Anterior cingulate cortex (tissue), 58 donors: ENCODE measurements around the gene SLC25A1.
"Not testable (repeated sequence)": the region's sequence is repeated elsewhere in the genome, so short reads cannot be mapped to it uniquely, and the experiment has no call there.

Experiments
- DNase-seq, 58 donors: peaks; one replicate each; lab custom pipeline; 2025; lab: John Stamatoyannopoulos, UW

Gene SLC25A1

GRCh38 chr22:19207401-19207808 is 28.9 kb upstream of the SLC25A1 start:
- peak in 8 of 58 donors; percentile 12 to 46 (median 22) for DNase-seq

- no peak for DNase-seq
Measured at GRCh38 chr22:19206287-19206686, 27.8 kb upstream of the SLC25A1 start.

DNA sequence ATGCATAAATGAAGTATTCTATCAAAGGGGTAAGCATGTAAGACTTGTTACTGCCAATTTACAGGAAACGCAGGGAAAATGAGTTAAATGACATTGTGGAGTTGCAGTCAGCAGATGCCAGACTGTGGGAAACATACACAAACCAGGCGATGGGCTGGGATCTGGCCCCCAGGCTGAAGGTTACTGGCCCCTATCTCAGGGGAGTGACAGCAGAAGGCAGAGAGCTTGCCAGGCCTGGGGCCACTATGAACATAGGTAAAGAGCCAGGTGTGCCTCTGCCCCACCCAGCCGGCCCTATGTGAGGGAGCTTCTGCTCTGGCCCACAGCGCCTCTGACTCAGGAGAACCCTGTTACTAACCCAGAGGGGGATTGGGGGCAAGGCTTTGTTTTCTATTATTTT is 26.1 kb upstream of the SLC25A1 start:
- no peak for DNase-seq

- no peak for DNase-seq
Measured at GRCh38 chr22:19203834-19204233, 25.3 kb upstream of the SLC25A1 start.

GRCh38 chr22:19202799-19203186 is 24.3 kb upstream of the SLC25A1 start:
- DNase-seq: not testable (repeated sequence)

GRCh38 chr22:19201869-19202798 is 23.6 kb upstream of the SLC25A1 start:
- peak in 1 of 58 donors; percentile 20 for DNase-seq

- DNase-seq: no peak
Measured at GRCh38 chr22:19201130-19201868, 22.8 kb upstream of the SLC25A1 start.

- no peak for DNase-seq
Measured at GRCh38 chr22:19199479-19199878, 20.9 kb upstream of the SLC25A1 start.

- DNase-seq: no peak
Measured at GRCh38 chr22:19197997-19198865, 19.7 kb upstream of the SLC25A1 start.

DNA sequence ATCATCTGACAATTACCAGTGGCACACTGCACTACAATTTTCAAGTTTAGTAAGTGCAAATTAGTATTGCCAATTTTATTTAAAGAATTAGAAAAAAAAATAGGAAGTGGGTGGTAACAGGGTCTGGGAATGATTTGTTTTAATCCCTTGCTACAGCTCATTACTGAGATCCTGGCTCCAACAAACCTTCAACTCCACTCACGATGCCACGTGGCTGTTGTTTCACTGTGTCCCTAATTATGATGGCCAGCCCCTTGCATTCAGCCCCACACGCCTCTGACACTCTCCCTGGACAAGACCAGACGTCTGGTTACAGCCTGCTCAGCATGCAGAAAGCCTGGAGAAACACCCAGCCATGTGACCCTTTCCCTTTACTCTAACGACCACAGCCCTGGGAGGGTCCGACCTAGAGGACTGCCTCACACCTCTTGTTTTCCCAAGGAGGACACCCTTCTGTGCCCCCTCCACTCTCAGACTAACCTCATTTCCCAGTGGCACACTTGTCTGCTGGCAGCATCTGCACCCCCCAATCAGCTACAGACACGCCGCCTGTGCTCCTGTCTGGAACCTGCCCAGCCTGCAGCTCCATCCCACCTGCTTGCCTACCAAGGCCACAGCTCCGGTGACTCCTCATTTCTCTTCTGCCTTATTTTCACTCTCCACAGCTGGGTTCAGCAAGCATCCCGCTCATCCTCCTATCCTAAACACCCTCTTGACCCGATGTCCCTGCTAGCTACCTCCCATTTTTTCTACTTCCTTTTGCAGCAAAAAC is 18.5 kb upstream of the SLC25A1 start:
- DNase-seq: no peak

GRCh38 chr22:19195796-19196731 is 17.5 kb upstream of the SLC25A1 start:
- DNase-seq: no peak

DNA sequence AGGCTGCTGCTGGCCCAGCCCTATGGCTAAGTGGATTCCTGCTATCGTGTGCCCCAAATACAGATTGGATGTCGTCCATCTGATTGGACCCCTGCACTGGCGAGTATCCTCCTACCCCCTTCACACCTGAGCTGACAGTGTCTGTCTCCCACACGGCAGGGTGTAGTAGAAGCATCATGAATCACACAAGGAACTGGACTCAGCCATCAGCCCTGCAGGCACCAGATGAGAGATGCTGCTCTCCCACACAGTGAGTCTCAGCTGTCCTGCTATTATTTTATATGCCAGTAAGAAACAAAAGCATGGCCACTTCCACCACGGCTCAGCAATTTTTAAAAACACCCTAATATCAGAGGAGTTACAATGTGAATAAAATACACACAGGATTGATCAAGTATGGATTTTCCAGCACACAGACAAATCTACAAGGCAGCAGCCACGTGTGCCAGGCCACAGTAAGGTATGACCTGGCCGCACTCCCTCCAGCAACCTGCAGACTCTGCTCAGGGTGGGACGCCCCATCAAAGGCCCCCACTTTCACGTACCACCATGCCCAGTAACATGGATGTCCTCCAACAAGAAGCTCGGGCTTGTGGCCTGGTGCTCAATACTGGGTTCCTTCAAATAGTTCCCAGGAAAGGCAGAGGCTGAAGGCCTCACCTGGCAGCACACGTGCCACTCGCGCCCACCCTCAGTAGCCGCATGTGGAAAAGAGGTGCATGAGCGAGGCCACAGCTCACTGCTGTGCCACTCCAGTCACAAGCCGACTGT is 16.4 kb upstream of the SLC25A1 start:
- peak in 1 of 58 donors; percentile 24 for DNase-seq

- no peak for DNase-seq
Measured at GRCh38 chr22:19193879-19194278, 15.3 kb upstream of the SLC25A1 start.

DNA sequence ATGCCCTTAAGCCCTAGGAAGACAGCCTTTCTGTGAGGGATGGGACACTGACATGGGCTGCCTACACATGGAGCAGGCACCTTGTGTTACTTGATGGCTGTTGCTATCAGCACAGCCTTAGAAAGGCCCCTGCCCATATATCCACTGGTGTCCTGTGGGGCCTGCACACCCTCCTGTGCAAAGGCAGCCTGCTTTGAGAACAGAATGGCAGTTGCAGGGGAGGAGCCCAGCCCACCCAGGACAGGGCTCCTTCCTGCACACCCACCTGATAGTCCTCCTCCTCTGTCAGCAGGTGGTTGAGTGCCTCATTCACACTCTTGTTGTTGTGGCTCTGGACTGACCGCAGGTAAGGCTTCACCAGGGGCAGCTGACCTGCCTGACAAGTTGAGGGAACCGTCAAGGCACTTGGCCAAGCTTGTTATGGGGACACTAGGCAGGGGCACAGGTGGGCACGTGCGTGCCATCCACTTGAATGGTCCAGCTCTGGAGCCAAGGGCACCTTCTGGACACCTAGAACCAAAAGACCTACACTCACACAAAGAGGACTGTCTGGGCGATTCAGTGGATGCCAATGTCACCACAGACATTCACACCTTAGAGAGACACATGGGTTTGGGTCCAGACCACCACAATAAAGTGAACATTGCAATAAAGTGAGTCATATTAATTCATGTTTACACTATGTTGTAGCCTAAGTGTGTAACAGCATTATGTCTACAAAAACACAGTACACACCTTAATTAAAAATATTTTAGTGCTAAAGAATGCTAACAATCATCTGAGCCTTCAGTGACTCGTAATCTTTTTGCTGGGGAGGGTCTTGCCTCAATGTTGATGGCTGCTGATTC is 9.4 kb upstream of the SLC25A1 start:
- DNase-seq: no peak

DNA sequence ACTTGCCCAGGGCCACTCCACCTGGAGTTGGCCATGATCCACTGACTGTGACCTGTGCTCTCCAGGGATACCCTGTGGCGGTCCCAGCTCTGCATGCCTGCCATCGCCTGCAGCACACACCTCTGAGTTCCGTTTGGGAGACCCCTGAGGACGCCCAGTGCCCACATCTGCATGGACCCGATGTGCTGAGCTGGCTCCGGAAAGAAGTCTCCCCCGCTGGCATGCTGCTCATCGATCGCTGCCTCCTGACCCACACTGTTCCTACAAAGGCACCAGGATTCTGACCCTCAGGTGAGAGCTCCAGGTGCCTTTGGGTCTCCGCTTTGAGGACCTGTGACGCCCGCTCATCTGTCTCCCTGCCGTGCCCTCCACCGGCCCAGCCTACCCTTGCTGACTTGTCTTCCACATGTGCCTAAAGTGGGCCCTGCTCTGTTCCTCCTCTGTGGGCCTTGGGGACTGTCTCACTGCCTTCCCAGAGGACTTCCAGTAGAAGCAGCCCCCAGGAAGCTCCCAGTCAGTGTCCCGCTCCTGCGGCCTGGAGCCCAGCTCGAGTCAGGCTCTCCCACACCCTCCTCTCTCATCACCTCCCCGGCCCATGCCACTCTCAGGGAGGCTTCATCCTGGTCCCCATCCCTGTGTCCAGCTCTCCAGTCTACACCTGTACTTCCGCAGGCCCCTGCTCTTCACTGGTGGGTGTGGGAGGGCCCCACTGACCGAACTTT is 5.9 kb upstream of the SLC25A1 start:
- no peak for DNase-seq

DNA sequence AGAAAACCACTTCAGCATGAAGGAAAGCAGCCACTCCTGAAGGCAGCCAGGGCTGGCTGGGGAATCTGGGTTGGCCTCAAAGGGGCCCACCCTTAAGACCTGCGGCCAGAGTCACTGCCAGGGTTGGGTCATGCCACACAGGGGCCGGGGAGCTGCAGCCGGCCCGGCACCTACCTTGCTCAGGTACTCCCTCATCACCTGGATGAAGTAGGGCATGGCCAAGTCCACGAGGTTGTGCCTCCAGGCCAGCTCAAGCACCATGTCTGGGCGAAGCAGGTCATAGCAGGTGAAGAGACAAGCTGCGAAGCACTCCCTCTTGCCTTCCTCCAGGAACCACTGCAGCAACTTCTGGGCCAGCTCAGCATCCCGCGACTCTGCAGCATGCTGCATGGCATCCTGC is 4.7 kb upstream of the SLC25A1 start:
- no peak for DNase-seq
